IMR-90 (cell line): ENCODE measurements around the gene SMIM7. TPM values are rescaled to one million over a fixed set of nuclear protein-coding genes. Genes with fewer than 3 reads are reported as not detected.

Source experiments
- ATAC-seq: fragments of 200-7000 bp; cut with Tn5 transposase; 2 replicates; pipeline ENCODE4 v1.9.1; 2020; ENCODE audit warnings: low read depth, mild to moderate bottlenecking, moderate library complexity
- BruUV-seq: library from RNA; stranded (reverse); fragments of 400-500 nt; replicated peaks from 2 replicates; lab custom pipeline; 2021; lab: Mats Ljungman, UMichigan
- CTCF ChIA-PET: fragments of 300-600 bp; formaldehyde crosslinking; extraction: SDS; loops from one replicate; lab custom pipeline; 2021; ENCODE audit warnings: antibody characterized with exemption; lab: Yijun Ruan, JAX
- POLR2A ChIA-PET: fragments of 300-600 bp; sonication (Branson Sonifier 250); formaldehyde crosslinking; loops from one replicate; lab custom pipeline; 2022; ENCODE audit warnings: antibody characterized with exemption; ENCODE audit not compliant: unreplicated experiment; lab: Charles Lee
- DNase-seq: peaks from one replicate; pipeline ENCODE4 v3.0.0; 2013
- H2AFZ ChIP-seq: replicated peaks from 2 replicates; pipeline ENCODE3; 2013; ENCODE audit warnings: low read length, mild to moderate bottlenecking; ENCODE audit not compliant: poor library complexity
- H2AK5ac ChIP-seq: 2 replicates; pipeline ENCODE4 v1.6.1; 2013; ENCODE audit warnings: low read depth, low read length, inconsistent platforms
- H2AK9ac ChIP-seq: replicated peaks from 2 replicates; pipeline ENCODE3; 2013; ENCODE audit warnings: mild to moderate bottlenecking, low read depth, low read length, moderate library complexity; ENCODE audit not compliant: poor library complexity
- H2BK120ac ChIP-seq: 2 replicates; pipeline ENCODE4 v1.6.1; 2013; ENCODE audit warnings: low read depth, low read length, inconsistent platforms
- H2BK15ac ChIP-seq: 3 replicates; pipeline ENCODE4 v1.6.1; 2013; ENCODE audit warnings: low read depth, low read length, inconsistent platforms
- H2BK20ac ChIP-seq: 2 replicates; pipeline ENCODE4 v1.6.1; 2013; ENCODE audit warnings: low read depth, mild to moderate bottlenecking, inconsistent platforms, low read length, moderate library complexity
- H2BK5ac ChIP-seq: 2 replicates; pipeline ENCODE4 v1.6.1; 2013; ENCODE audit warnings: mild to moderate bottlenecking, low read depth, low read length, inconsistent platforms; ENCODE audit not compliant: poor library complexity, severe bottlenecking
- H3K14ac ChIP-seq: replicated peaks from 2 replicates; pipeline ENCODE4 v1.6.1; 2013; ENCODE audit warnings: low read depth, low read length, inconsistent platforms
- H3K18ac ChIP-seq: 2 replicates; pipeline ENCODE4 v1.6.1; 2013; ENCODE audit warnings: low read depth, low read length, control low read depth
- H3K23ac ChIP-seq: 2 replicates; pipeline ENCODE4 v1.6.1; 2013; ENCODE audit warnings: low read depth, low read length, inconsistent platforms
- H3K27ac ChIP-seq: 2 replicates; pipeline ENCODE4 v1.5.1; 2013; ENCODE audit warnings: mild to moderate bottlenecking, control low read depth, low read length; ENCODE audit not compliant: insufficient read depth
- H3K27me3 ChIP-seq: 2 replicates; pipeline ENCODE4 v1.6.1; 2013; ENCODE audit warnings: low read length; ENCODE audit not compliant: control insufficient read depth, insufficient read depth
- H3K36me3 ChIP-seq: 2 replicates; pipeline ENCODE4 v1.6.1; 2013; ENCODE audit warnings: low read length, mixed read lengths; ENCODE audit not compliant: control insufficient read depth, insufficient read depth
- H3K4ac ChIP-seq: 2 replicates; pipeline ENCODE4 v1.6.1; 2013; ENCODE audit warnings: low read depth, low read length, inconsistent platforms
- H3K4me1 ChIP-seq: 2 replicates; pipeline ENCODE4 v1.6.1; 2013; ENCODE audit warnings: low read length, mixed read lengths; ENCODE audit not compliant: control insufficient read depth, insufficient read depth
- H3K4me2 ChIP-seq: 2 replicates; pipeline ENCODE4 v1.6.1; 2013; ENCODE audit warnings: low read depth, mild to moderate bottlenecking, control low read depth, low read length, moderate library complexity
- H3K4me3 ChIP-seq: 2 replicates; pipeline ENCODE4 v1.5.1; 2013; ENCODE audit warnings: low read depth, mild to moderate bottlenecking, control low read depth, low read length, moderate library complexity; ENCODE audit not compliant: insufficient read depth
- H3K56ac ChIP-seq: 2 replicates; pipeline ENCODE4 v1.6.1; 2013; ENCODE audit warnings: low read length, inconsistent platforms; ENCODE audit not compliant: insufficient read depth; ENCODE audit errors: extremely low read depth
- H3K79me1 ChIP-seq, 2 experiments: 2 replicates each; pipeline ENCODE4 v1.6.1; 2013; ENCODE audit warnings: low read length in 2 of 2, inconsistent platforms in 1 of 2, low read depth in 1 of 2
- H3K9ac ChIP-seq: 2 replicates; pipeline ENCODE4 v1.6.1; 2013; ENCODE audit warnings: low read depth, low read length, control low read depth
- H3K9me1 ChIP-seq: 2 replicates; pipeline ENCODE4 v1.6.1; 2013; ENCODE audit warnings: low read length, inconsistent platforms; ENCODE audit not compliant: insufficient read depth
- H3K9me3 ChIP-seq: 2 replicates; pipeline ENCODE4 v1.6.1; 2013; ENCODE audit warnings: low read length; ENCODE audit not compliant: control insufficient read depth, insufficient read depth
- H4K20me1 ChIP-seq: 2 replicates; pipeline ENCODE4 v1.6.1; 2013; ENCODE audit warnings: low read length, inconsistent platforms; ENCODE audit not compliant: insufficient read depth
- H4K5ac ChIP-seq: 2 replicates; pipeline ENCODE4 v1.6.1; 2013; ENCODE audit warnings: mild to moderate bottlenecking, low read depth, low read length, control low read depth
- H4K8ac ChIP-seq, 2 experiments: 2 replicates each; pipeline ENCODE4 v1.6.1; 2013; ENCODE audit warnings: low read depth in 2 of 2, low read length in 2 of 2, control low read depth in 1 of 2, inconsistent platforms in 1 of 2
- H4K91ac ChIP-seq: 2 replicates; pipeline ENCODE4 v1.6.1; 2013; ENCODE audit warnings: low read depth, low read length, inconsistent platforms; ENCODE audit not compliant: insufficient read depth
- CHD1 ChIP-seq: IDR thresholded peaks from 2 replicates; pipeline ENCODE4 v1.6.1; 2012; ENCODE audit warnings: low read depth, low read length, improper control_type of control experiment
- CTCF ChIP-seq: conservative IDR thresholded peaks from 2 replicates; pipeline ENCODE4 v1.5.1; 2012; ENCODE audit warnings: mild to moderate bottlenecking, low read depth, low read length, improper control_type of control experiment
- MAFK ChIP-seq: IDR thresholded peaks from 2 replicates; pipeline ENCODE4 v1.6.1; 2012; ENCODE audit warnings: low read depth, low read length, improper control_type of control experiment
- RAD21 ChIP-seq: IDR thresholded peaks from 2 replicates; pipeline ENCODE4 v1.6.1; 2012; ENCODE audit warnings: low read length, improper control_type of control experiment
- RCOR1 ChIP-seq: IDR thresholded peaks from 2 replicates; pipeline ENCODE4 v1.6.1; 2012; ENCODE audit warnings: mild to moderate bottlenecking, low read length, improper control_type of control experiment; ENCODE audit not compliant: insufficient replicate concordance
- USF2 ChIP-seq: fragments of 150-350 bp; IDR thresholded peaks from 2 replicates; pipeline ENCODE4 v1.6.1; 2017; ENCODE audit warnings: mild to moderate bottlenecking, antibody characterized with exemption, low read length, low read depth
- WGBS, 2 experiments: methylation state at CpG; one replicate each; pipeline versions ENCODE4 v1.1.5 to v1.1.7; 2013; ENCODE audit warnings: missing lambda C conversion rate in 2 of 2; ENCODE audit not compliant: insufficient read length in 1 of 2; ENCODE audit errors: extremely low coverage in 2 of 2; 5-methylcytosine and 5-hydroxymethylcytosine counted together
- dilution Hi-C: fragments of 300-500 bp; cut with HindIII; formaldehyde crosslinking; loops from one replicate; pipeline ENCODE4 v1.14.3; 2018; ENCODE audit warnings: low sequenced_read_pairs; ENCODE audit not compliant: unreplicated experiment
- in situ Hi-C: fragments of 300-500 bp; cut with MboI; formaldehyde crosslinking; loops from 3 replicates; pipeline ENCODE4 v1.14.3; 2019; ENCODE audit warnings: low sequenced_read_pairs, inconsistent platforms, mixed read lengths
- intact Hi-C: fragments of 100-400 bp; cut with micrococcal nuclease; formaldehyde crosslinking; loops from 2 replicates; pipeline ENCODE4 v1.10.0; 2022
- polyA plus RNA-seq, 3 experiments: library from polyadenylated mRNA; depleted of rRNA; stranded (reverse); fragments of >200 nt; gene quantifications; 2 replicates each; pipeline ENCODE4 v1.2.3, GENCODE V29; 2012; ENCODE audit warnings: low replicate concordance in 1 of 3
- total RNA-seq: library from RNA; depleted of rRNA; stranded (reverse); fragments of >200 nt; gene quantifications from 2 replicates; pipeline ENCODE4 v1.2.3, GENCODE V29; 2012
- TF ChIP-seq, protein P1 (sequence below): fragments of 150-350 bp; IDR thresholded peaks from 2 replicates; pipeline ENCODE4 v1.6.1; 2016; ENCODE audit warnings: low read depth, mild to moderate bottlenecking, low read length, moderate library complexity, borderline replicate concordance

SMIM7 gene
- total and polyA plus RNA-seq, 2 of the 4 experiments (the other 2 are of a cell fraction) = 55.7 to 64.8 TPM

GRCh38 chr19:16627928-16628182 lies 32.1 kb downstream of the SMIM7 start (continued):
- no peak for TF ChIP-seq USF2
- no peak for TF ChIP-seq MAFK
- TF ChIP-seq RCOR1 = no peak

- intact Hi-C loops = loop anchor here (5.0 kb wide), 1 partner anchor 55 kb away; the partner anchor contains the start of gene SLC35E1
- BruUV-seq = no TSS peak
- peaks cover 64% of the 10 kb centered on the region for H4K20me1 ChIP-seq
- H3K56ac ChIP-seq = peak overlapping the region; percentile 26; the same call in 1 of the 2 replicates
- H2BK5ac ChIP-seq = peak overlapping the region; percentile 11
- H3K18ac ChIP-seq = no peak overlapping the region
- H3K36me3 ChIP-seq = peaks cover 18% of the 10 kb centered on the region
- H2BK15ac ChIP-seq = no peak overlapping the region
- H2AK5ac ChIP-seq = peak overlapping the region; percentile 68
- peak overlapping the region; percentile 93 for H3K9ac ChIP-seq
- H3K9me3 ChIP-seq = no peaks in the 10 kb centered on the region
- H4K5ac ChIP-seq = no peak overlapping the region; the same call in 1 of the 2 replicates
- ChIA-PET CTCF (no interaction called here), POLR2A (interaction anchor here (1.0 kb wide), 1 partner anchor 33 kb away, joined by 5 read pairs; the partner anchor contains the start of gene TMEM38A)
- peak overlapping the region; percentile 65 for H3K27ac ChIP-seq
- H2BK120ac ChIP-seq = no peak overlapping the region
- ATAC-seq (no peak), DNase-seq (no peak)
- no peak overlapping the region; the same call in 1 of the 2 replicates for H4K91ac ChIP-seq
- 0 out of 2 replicates have a peak, but pooled peaks cover 2% of the 10 kb centered on the region for H3K4me1 ChIP-seq
- 0 out of 4 replicates have a peak overlapping the region, but pooled peaks of 1 of the 2 experiments have one; percentile 3 for H4K8ac ChIP-seq
- TF ChIP-seq CHD1 = peak; percentile 100
- TF ChIP-seq, protein P1, sequence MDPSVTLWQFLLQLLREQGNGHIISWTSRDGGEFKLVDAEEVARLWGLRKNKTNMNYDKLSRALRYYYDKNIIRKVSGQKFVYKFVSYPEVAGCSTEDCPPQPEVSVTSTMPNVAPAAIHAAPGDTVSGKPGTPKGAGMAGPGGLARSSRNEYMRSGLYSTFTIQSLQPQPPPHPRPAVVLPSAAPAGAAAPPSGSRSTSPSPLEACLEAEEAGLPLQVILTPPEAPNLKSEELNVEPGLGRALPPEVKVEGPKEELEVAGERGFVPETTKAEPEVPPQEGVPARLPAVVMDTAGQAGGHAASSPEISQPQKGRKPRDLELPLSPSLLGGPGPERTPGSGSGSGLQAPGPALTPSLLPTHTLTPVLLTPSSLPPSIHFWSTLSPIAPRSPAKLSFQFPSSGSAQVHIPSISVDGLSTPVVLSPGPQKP = no peak
- 0 out of 2 replicates have a peak, but pooled peaks have one; percentile 14 for TF ChIP-seq RAD21
- TF ChIP-seq CTCF = 0 out of 2 replicates have a peak, but pooled peaks have one; percentile 6
- peak overlapping the region; percentile 93 for H3K4me2 ChIP-seq
- H3K14ac ChIP-seq = peak overlapping the region; percentile 50; the same call in 1 of the 2 replicates
- dilution Hi-C loops = no loop called here
- H3K79me1 ChIP-seq = peaks cover 9 to 71% of the 10 kb centered on the region in 2 experiments
- no peaks in the 10 kb centered on the region for H3K27me3 ChIP-seq
- peak overlapping the region; percentile 96 for H2AK9ac ChIP-seq
- in situ Hi-C loops = loop anchor here (5.0 kb wide), 1 partner anchor 45 kb away; no protein-coding TSS in a partner anchor
- peaks cover 2% of the 10 kb centered on the region; the same call in 1 of the 2 replicates for H3K9me1 ChIP-seq
- H3K23ac ChIP-seq = peak overlapping the region; percentile 93
- peak overlapping the region; percentile 69 for H2AFZ ChIP-seq
- peak overlapping the region; percentile 19 for H3K4ac ChIP-seq
- 1% methylated on average over 22 of the region's 52 CpGs; no CpG with 5 or more reads in 1 of the 2 experiments for WGBS, 2 experiments
- H3K4me3 ChIP-seq = peak overlapping the region; percentile 81
- no peak overlapping the region for H2BK20ac ChIP-seq
Measured at GRCh38 chr19:16627193-16627927, 32.6 kb downstream of the SMIM7 start.
